Cardiac muscle cell (in vitro differentiated cells and primary cell): Measurements from ENCODE around the gene TMEM131. TPM values are rescaled to one million over a fixed set of nuclear protein-coding genes. Genes with fewer than 3 reads are reported as not detected.

Experiments used
- DNase-seq, 2 donors: peaks; one replicate each; pipeline versions ENCODE4 v3.0.0 to v3.0.0-alpha.2; 2010 to 2017; ENCODE audit warnings: low read depth in 1 of 2, low spot score in 1 of 2
- H3K27ac ChIP-seq: fragments of 200-600 bp; sonication (generic); 2 replicates; pipeline ENCODE4 v1.5.1; 2016
- H3K27me3 ChIP-seq: fragments of 200-600 bp; sonication (generic); 2 replicates; pipeline ENCODE4 v1.6.0; 2016; ENCODE audit warnings: control low read depth
- H3K36me3 ChIP-seq: fragments of 200-600 bp; sonication (generic); 2 replicates; pipeline ENCODE4 v1.5.1; 2016; ENCODE audit warnings: control low read depth
- H3K4me1 ChIP-seq: fragments of 200-600 bp; sonication (generic); 2 replicates; pipeline ENCODE4 v1.8.1; 2017; ENCODE audit warnings: low read depth, mild to moderate bottlenecking, mixed run types
- H3K4me3 ChIP-seq: fragments of 200-600 bp; sonication (generic); 2 replicates; pipeline ENCODE4 v1.5.1; 2016; ENCODE audit warnings: mild to moderate bottlenecking
- H3K9me3 ChIP-seq: fragments of 200-600 bp; sonication (generic); 2 replicates; pipeline ENCODE4 v1.5.1; 2017; ENCODE audit warnings: low read depth, mild to moderate bottlenecking, control low read depth
- CTCF ChIP-seq: IDR thresholded peaks from 2 replicates; pipeline ENCODE4 v1.5.1; 2012; ENCODE audit warnings: low read depth, mild to moderate bottlenecking, low read length
- polyA plus RNA-seq: library from polyadenylated mRNA; unstranded; fragments of >200 nt; fragmentation: Nextera tagmentation; extraction: Ambion mirVana; gene quantifications from 2 replicates; pipeline ENCODE4 v1.2.1, GENCODE V29; 2016
- total RNA-seq: library from RNA; depleted of rRNA; stranded (reverse); fragments of >200 nt; gene quantifications from 2 replicates; pipeline ENCODE4 v1.2.3, GENCODE V29; 2016

Gene TMEM131
- total and polyA plus RNA-seq, 2 experiments from 2014 or later: 16.3 to 19.1 TPM

- TF ChIP-seq CTCF: no peak
- H3K27me3 ChIP-seq: no peaks in the 10 kb centered on the region
- peaks cover under 1% of the 10 kb centered on the region for H3K4me1 ChIP-seq
- no peaks in the 10 kb centered on the region for H3K9me3 ChIP-seq
- no peak overlapping the region for H3K27ac ChIP-seq
- H3K36me3 ChIP-seq: no peaks in the 10 kb centered on the region
- no peak overlapping the region for H3K4me3 ChIP-seq
- no peak for DNase-seq
These were observed 278.1 kb downstream of the TMEM131 start for GRCh38 chr2:97717613-97717995.

GRCh38 chr2:97716695-97717612, 278.8 kb downstream of the TMEM131 start:
- no peak for DNase-seq

GRCh38 chr2:97715951-97716694, 279.6 kb downstream of the TMEM131 start:
- no peak for DNase-seq
- H3K4me3 ChIP-seq: no peak overlapping the region
- no peak overlapping the region for H3K27ac ChIP-seq
- H3K36me3 ChIP-seq: no peaks in the 10 kb centered on the region
- peaks cover 6% of the 10 kb centered on the region for H3K4me1 ChIP-seq
- H3K9me3 ChIP-seq: no peaks in the 10 kb centered on the region
- H3K27me3 ChIP-seq: no peaks in the 10 kb centered on the region
- no peak for TF ChIP-seq CTCF

More at GRCh38 chr2:97716695-97717612, 278.8 kb downstream of the TMEM131 start:
- Histone ChIP-seq H3K27ac (no peak overlapping the region), H3K4me3 (no peak overlapping the region), H3K27me3 (no peaks in the 10 kb centered on the region), H3K4me1 (peaks cover 6% of the 10 kb centered on the region), H3K36me3 (no peaks in the 10 kb centered on the region), H3K9me3 (no peaks in the 10 kb centered on the region)
- TF ChIP-seq CTCF: no peak

- Histone ChIP-seq H3K36me3 (no peaks in the 10 kb centered on the region), H3K4me3 (no peak overlapping the region), H3K27ac (no peak overlapping the region), H3K9me3 (no peaks in the 10 kb centered on the region), H3K27me3 (no peaks in the 10 kb centered on the region), H3K4me1 (peaks cover 6% of the 10 kb centered on the region)
- no peak for TF ChIP-seq CTCF
- DNase-seq: no peak
These were observed 280.6 kb downstream of the TMEM131 start for GRCh38 chr2:97714950-97715652.
